HCT116 (cell line): Measurements from ENCODE around the gene KRI1. TPM values are rescaled to one million over a fixed set of nuclear protein-coding genes. Genes with fewer than 3 reads are reported as not detected.

Experiments
- ATAC-seq: fragments of 200-7000 bp; cut with Tn5 transposase; 2 replicates; pipeline ENCODE4 v1.9.1; 2020; ENCODE audit warnings: mild to moderate bottlenecking, moderate library complexity
- BruUV-seq: library from RNA; stranded (reverse); fragments of 400-500 nt; replicated peaks from 2 replicates; lab custom pipeline; 2021; lab: Mats Ljungman, UMichigan
- CTCF ChIA-PET: fragments of 300-600 bp; sonication (Branson Sonifier 250); formaldehyde crosslinking; loops from one replicate; lab custom pipeline; 2021; ENCODE audit warnings: antibody characterized with exemption; lab: Charles Lee
- POLR2A ChIA-PET: fragments of 300-600, 350-600 bp; sonication (Branson Sonifier 250); formaldehyde crosslinking; loops from one replicate; lab custom pipeline; 2021; ENCODE audit warnings: antibody characterized with exemption; lab: Charles Lee
- RAD21 ChIA-PET, 2 experiments: fragments of 300-600 bp; sonication (Branson Sonifier 250); formaldehyde crosslinking; loops; one replicate each; lab custom pipeline; 2023; ENCODE audit warnings: low total read pairs in 2 of 2; ENCODE audit not compliant: uncharacterized antibody in 2 of 2, unreplicated experiment in 2 of 2, low non-redundant PET in 1 of 2; lab: Charles Lee
- DNase-seq: peaks from one replicate; pipeline ENCODE4 v3.0.0-alpha.2; 2010; ENCODE audit warnings: low read depth, low spot score
- H2AFZ ChIP-seq: fragments of 200-600 bp; shearing (Covaris generic), sonication (generic); 2 replicates; pipeline ENCODE4 v1.6.1; 2017; ENCODE audit warnings: low read depth, mixed run types, mixed read lengths, antibody characterized with exemption, low read length; ENCODE audit not compliant: poor library complexity, severe bottlenecking
- H3K27ac ChIP-seq: 2 replicates; pipeline ENCODE4 v1.5.1; 2012; ENCODE audit warnings: low read depth, low read length
- H3K27me3 ChIP-seq: fragments of 200-600 bp; sonication (generic); 2 replicates; pipeline ENCODE4 v1.6.1; 2016; ENCODE audit warnings: mixed run types, low read length, mixed read lengths; ENCODE audit not compliant: insufficient read depth
- H3K36me3 ChIP-seq, 2 experiments: fragments of 200-500 bp in 1 of 2; fragments of 200-600 bp in 1 of 2; sonication (Bioruptor generic) in 1 of 2; sonication (generic) in 1 of 2; 2 replicates each; pipeline versions ENCODE4 v1.5.1 to v1.6.1; 2014 to 2016; ENCODE audit warnings: low read length in 2 of 2, inconsistent platforms in 1 of 2, mixed read lengths in 1 of 2, mixed run types in 1 of 2; ENCODE audit not compliant: insufficient read depth in 2 of 2, control insufficient read depth in 1 of 2
- H3K4me1 ChIP-seq, 2 experiments: fragments of 200-600 bp in 1 of 2; sonication (generic) in 1 of 2; 2 replicates each; pipeline versions ENCODE4 v1.5.1 to v1.6.1; 2012 to 2017; ENCODE audit warnings: low read length in 2 of 2, inconsistent platforms in 1 of 2, mild to moderate bottlenecking in 1 of 2, mixed read lengths in 1 of 2, mixed run types in 1 of 2, moderate library complexity in 1 of 2; ENCODE audit not compliant: insufficient read depth in 2 of 2, control insufficient read depth in 1 of 2
- H3K4me2 ChIP-seq: fragments of 200-600 bp; sonication (generic); 2 replicates; pipeline ENCODE4 v1.6.1; 2017; ENCODE audit warnings: mixed run types, low read length, mixed read lengths
- H3K4me3 ChIP-seq, 2 experiments: fragments of 200-600 bp in 1 of 2; sonication (generic) in 1 of 2; replicated peaks in 1 of 2; 2 replicates each; pipeline ENCODE4 v1.5.1; 2011 to 2016; ENCODE audit warnings: low read length in 2 of 2, control low read depth in 1 of 2, low read depth in 1 of 2, mild to moderate bottlenecking in 1 of 2, mixed read lengths in 1 of 2, mixed run types in 1 of 2
- H3K79me2 ChIP-seq: fragments of 200-600 bp; sonication (generic); 2 replicates; pipeline ENCODE4 v1.6.1; 2017; ENCODE audit warnings: mild to moderate bottlenecking, mixed run types, low read length, moderate library complexity, mixed read lengths; ENCODE audit not compliant: insufficient read depth
- H3K9ac ChIP-seq: fragments of 200-600 bp; sonication (generic); 2 replicates; pipeline ENCODE4 v1.6.1; 2016; ENCODE audit warnings: low read length, mixed read lengths
- H3K9me2 ChIP-seq: fragments of 200-600 bp; sonication (generic), shearing (Covaris generic); 2 replicates; pipeline ENCODE4 v1.6.1; 2017; ENCODE audit warnings: mixed run types, mild to moderate bottlenecking, moderate library complexity; ENCODE audit not compliant: insufficient read depth
- H3K9me3 ChIP-seq, 2 experiments: fragments of 200-500 bp in 1 of 2; fragments of 200-600 bp in 1 of 2; sonication (Bioruptor generic) in 1 of 2; sonication (generic) in 1 of 2; 2 replicates each; pipeline ENCODE4 v1.6.1; 2014 to 2017; ENCODE audit warnings: low read length in 2 of 2, mixed read lengths in 2 of 2, inconsistent platforms in 1 of 2, low read depth in 1 of 2, mild to moderate bottlenecking in 1 of 2, mixed run types in 1 of 2, moderate library complexity in 1 of 2; ENCODE audit not compliant: control insufficient read depth in 1 of 2, insufficient read depth in 1 of 2
- H4K20me1 ChIP-seq: fragments of 200-600 bp; sonication (generic), shearing (Covaris generic); 2 replicates; pipeline ENCODE4 v1.6.1; 2017; ENCODE audit warnings: mixed run types, mild to moderate bottlenecking, moderate library complexity; ENCODE audit not compliant: insufficient read depth
- CEBPB ChIP-seq: IDR thresholded peaks from 2 replicates; pipeline ENCODE4 v1.6.1; 2012; ENCODE audit warnings: low read depth
- EGR1 ChIP-seq: IDR thresholded peaks from 2 replicates; pipeline ENCODE4 v1.6.1; 2012; ENCODE audit warnings: low read depth
- EZH2 ChIP-seq: fragments of 200-600 bp; sonication (generic); IDR thresholded peaks from 2 replicates; pipeline ENCODE4 v1.6.1; 2017; ENCODE audit warnings: antibody characterized with exemption, mixed run types
- FOSL1 ChIP-seq: IDR thresholded peaks from 2 replicates; pipeline ENCODE4 v1.6.1; 2012; ENCODE audit warnings: low read depth
- POLR2A ChIP-seq: IDR thresholded peaks from 2 replicates; pipeline ENCODE4 v1.7.0; 2011; ENCODE audit warnings: borderline replicate concordance; ENCODE audit not compliant: insufficient read depth, insufficient read length; ENCODE audit errors: extremely low read depth
- SP1 ChIP-seq: IDR thresholded peaks from 2 replicates; pipeline ENCODE4 v1.6.1; 2012; ENCODE audit warnings: low read depth
- TCF7L2 ChIP-seq: IDR thresholded peaks from 2 replicates; pipeline ENCODE4 v1.7.0; 2011; ENCODE audit warnings: borderline replicate concordance, inconsistent platforms; ENCODE audit not compliant: insufficient read depth, insufficient read length; ENCODE audit errors: extremely low read depth
- ZNF274 ChIP-seq: fragments of 200-500 bp; sonication (Bioruptor generic); IDR thresholded peaks from 2 replicates; pipeline ENCODE4 v1.6.1; 2014; ENCODE audit warnings: mild to moderate bottlenecking, low read depth, low read length, inconsistent platforms
- intact Hi-C: fragments of 100-400 bp; cut with micrococcal nuclease; formaldehyde crosslinking; loops from 2 replicates; pipeline ENCODE4 v1.10.0; 2022
- total RNA-seq: library from RNA; stranded (reverse); gene quantifications from one replicate; pipeline ENCODE4 v1.2.1, GENCODE V29; 2021; ENCODE audit not compliant: unreplicated experiment
- TF ChIP-seq, protein P1 (sequence below): IDR thresholded peaks from 2 replicates; pipeline ENCODE4 v1.6.1; 2012
- TF ChIP-seq, protein P2 (sequence below): IDR thresholded peaks from 2 replicates; pipeline ENCODE4 v1.6.1; 2012; ENCODE audit warnings: low read depth
- TF ChIP-seq, protein P3 (sequence below), 3 experiments: fragments of 200-600 bp in 1 of 3; sonication (generic) in 1 of 3; IDR thresholded peaks in 2 of 3; conservative IDR thresholded peaks in 1 of 3; 2 replicates each; pipeline ENCODE4 v1.5.1; 2012 to 2017; ENCODE audit warnings: low read depth in 2 of 3, low read length in 2 of 3, antibody characterized with exemption in 1 of 3, borderline replicate concordance in 1 of 3, control low read depth in 1 of 3, mild to moderate bottlenecking in 1 of 3, mixed read lengths in 1 of 3, mixed run types in 1 of 3, moderate library complexity in 1 of 3; ENCODE audit not compliant: insufficient read depth in 1 of 3

The KRI1 gene
- total RNA-seq, 1 experiment from 2014 or later: 44.0 TPM

DNA sequence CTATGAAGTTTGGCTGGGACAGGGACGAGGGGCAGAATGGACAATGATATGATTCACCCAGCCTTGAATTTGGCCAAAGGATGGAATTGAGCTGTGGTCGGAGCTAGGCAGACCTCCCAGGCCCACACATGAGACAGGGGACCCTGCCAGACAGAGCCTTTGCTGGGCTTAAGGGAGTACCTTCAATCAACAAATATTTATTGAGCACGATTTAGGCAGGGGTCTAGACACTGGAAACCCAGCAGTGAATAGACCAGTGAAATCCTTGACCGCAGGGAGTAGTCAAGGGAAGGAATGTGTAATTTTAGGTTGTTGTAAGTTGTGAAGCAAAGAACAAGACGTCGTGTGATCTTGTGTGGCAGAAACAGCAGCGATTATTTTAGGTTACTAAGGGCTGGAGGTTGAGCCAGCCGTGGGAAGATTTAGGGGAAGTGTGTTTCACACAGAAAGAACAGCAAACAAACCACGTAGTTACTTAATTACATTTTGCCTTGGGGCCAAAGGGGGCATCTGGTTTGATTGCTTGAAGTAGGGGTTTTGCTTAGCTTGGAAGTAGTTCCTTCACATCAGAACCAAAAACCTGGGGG is 38.2 kb upstream of the KRI1 start:
- Histone ChIP-seq H3K27me3 (no peaks in the 10 kb centered on the region), H3K27ac (no peak overlapping the region), H3K4me3 (no peak overlapping the region), H3K79me2 (no peaks in the 10 kb centered on the region), H3K9me3 (no peaks in the 10 kb centered on the region), H3K9ac (no peak overlapping the region)
- ATAC-seq (no peak), DNase-seq (no peak)
- RAD21 ChIA-PET: interaction anchor here in 1 of 2 experiments (0.6 kb wide), 1 partner anchor 22 kb away, joined by 5 read pairs; no protein-coding TSS in a partner anchor
- no peak for TF ChIP-seq SP1
- TF ChIP-seq FOSL1: no peak
- TF ChIP-seq CEBPB: no peak
- TF ChIP-seq POLR2A: no peak
- TF ChIP-seq TCF7L2: no peak
- TF ChIP-seq, protein P1, sequence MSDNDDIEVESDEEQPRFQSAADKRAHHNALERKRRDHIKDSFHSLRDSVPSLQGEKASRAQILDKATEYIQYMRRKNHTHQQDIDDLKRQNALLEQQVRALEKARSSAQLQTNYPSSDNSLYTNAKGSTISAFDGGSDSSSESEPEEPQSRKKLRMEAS: no peak
- TF ChIP-seq, protein P2, sequence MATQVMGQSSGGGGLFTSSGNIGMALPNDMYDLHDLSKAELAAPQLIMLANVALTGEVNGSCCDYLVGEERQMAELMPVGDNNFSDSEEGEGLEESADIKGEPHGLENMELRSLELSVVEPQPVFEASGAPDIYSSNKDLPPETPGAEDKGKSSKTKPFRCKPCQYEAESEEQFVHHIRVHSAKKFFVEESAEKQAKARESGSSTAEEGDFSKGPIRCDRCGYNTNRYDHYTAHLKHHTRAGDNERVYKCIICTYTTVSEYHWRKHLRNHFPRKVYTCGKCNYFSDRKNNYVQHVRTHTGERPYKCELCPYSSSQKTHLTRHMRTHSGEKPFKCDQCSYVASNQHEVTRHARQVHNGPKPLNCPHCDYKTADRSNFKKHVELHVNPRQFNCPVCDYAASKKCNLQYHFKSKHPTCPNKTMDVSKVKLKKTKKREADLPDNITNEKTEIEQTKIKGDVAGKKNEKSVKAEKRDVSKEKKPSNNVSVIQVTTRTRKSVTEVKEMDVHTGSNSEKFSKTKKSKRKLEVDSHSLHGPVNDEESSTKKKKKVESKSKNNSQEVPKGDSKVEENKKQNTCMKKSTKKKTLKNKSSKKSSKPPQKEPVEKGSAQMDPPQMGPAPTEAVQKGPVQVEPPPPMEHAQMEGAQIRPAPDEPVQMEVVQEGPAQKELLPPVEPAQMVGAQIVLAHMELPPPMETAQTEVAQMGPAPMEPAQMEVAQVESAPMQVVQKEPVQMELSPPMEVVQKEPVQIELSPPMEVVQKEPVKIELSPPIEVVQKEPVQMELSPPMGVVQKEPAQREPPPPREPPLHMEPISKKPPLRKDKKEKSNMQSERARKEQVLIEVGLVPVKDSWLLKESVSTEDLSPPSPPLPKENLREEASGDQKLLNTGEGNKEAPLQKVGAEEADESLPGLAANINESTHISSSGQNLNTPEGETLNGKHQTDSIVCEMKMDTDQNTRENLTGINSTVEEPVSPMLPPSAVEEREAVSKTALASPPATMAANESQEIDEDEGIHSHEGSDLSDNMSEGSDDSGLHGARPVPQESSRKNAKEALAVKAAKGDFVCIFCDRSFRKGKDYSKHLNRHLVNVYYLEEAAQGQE: no peak
- no peak for TF ChIP-seq EZH2
- TF ChIP-seq EGR1: no peak
- no peak for TF ChIP-seq ZNF274
- TF ChIP-seq, protein P3, sequence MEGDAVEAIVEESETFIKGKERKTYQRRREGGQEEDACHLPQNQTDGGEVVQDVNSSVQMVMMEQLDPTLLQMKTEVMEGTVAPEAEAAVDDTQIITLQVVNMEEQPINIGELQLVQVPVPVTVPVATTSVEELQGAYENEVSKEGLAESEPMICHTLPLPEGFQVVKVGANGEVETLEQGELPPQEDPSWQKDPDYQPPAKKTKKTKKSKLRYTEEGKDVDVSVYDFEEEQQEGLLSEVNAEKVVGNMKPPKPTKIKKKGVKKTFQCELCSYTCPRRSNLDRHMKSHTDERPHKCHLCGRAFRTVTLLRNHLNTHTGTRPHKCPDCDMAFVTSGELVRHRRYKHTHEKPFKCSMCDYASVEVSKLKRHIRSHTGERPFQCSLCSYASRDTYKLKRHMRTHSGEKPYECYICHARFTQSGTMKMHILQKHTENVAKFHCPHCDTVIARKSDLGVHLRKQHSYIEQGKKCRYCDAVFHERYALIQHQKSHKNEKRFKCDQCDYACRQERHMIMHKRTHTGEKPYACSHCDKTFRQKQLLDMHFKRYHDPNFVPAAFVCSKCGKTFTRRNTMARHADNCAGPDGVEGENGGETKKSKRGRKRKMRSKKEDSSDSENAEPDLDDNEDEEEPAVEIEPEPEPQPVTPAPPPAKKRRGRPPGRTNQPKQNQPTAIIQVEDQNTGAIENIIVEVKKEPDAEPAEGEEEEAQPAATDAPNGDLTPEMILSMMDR (IDR thresholded peaks at IDR 0.05 in 2 of 3, conservative IDR thresholded peaks at IDR 0.05 in 1 of 3; ENCODE audit: borderline replicate concordance in 1 of 3, insufficient read depth in 1 of 3, low read depth in 2 of 3, low read length in 2 of 3): no peak
- TF ChIP-seq, all 23 proteins: peak for 0
- BruUV-seq: no TSS peak
- no peaks in the 10 kb centered on the region for H4K20me1 ChIP-seq
- no peak overlapping the region for H3K4me2 ChIP-seq
- CTCF ChIA-PET: no interaction called here
- peaks cover 5 to 16% of the 10 kb centered on the region in 2 experiments; a peak in 3 of 4 replicates for H3K4me1 ChIP-seq
- H3K36me3 ChIP-seq: no peaks in the 10 kb centered on the region
- H3K9me2 ChIP-seq: no peaks in the 10 kb centered on the region
- intact Hi-C loops: no loop called here
- no peak overlapping the region for H2AFZ ChIP-seq
- POLR2A ChIA-PET: interaction anchor here (1.6 kb wide), 1 partner anchor 10 kb away, joined by 3 read pairs; no protein-coding TSS in a partner anchor
